Psoas muscle (tissue), 8 donors: ENCODE measurements around the gene FMO4. TPM values are rescaled to one million over a fixed set of nuclear protein-coding genes. Genes with fewer than 3 reads are reported as not detected.
"Not testable (repeated sequence)": the region's sequence is repeated elsewhere in the genome, so short reads cannot be mapped to it uniquely, and the experiment has no call there.

Source experiments
- ATAC-seq, 4 donors: fragments of 200-7000 bp; cut with Tn5 transposase; one replicate each; pipeline ENCODE4 v1.9.1; 2020; ENCODE audit warnings: moderate library complexity in 3 of 4, mild to moderate bottlenecking in 2 of 4
- DNase-seq, 2 donors: peaks; one replicate each; pipeline ENCODE4 v3.0.0-alpha.2; 2020
- H3K27ac ChIP-seq: fragments of 200-600 bp; one replicate; pipeline ENCODE4 v1.8.0; 2022
- H3K27me3 ChIP-seq, 3 donors: fragments of 200-600 bp in 1 of 3; one replicate each; pipeline versions ENCODE4 v1.6.1 to v1.8.0; 2013 to 2022; ENCODE audit warnings: low read length in 2 of 3, mild to moderate bottlenecking in 2 of 3, moderate library complexity in 1 of 3; ENCODE audit not compliant: insufficient read depth in 3 of 3
- H3K36me3 ChIP-seq, 2 donors: fragments of 200-600 bp in 1 of 2; one replicate each; pipeline versions ENCODE4 v1.6.1 to v1.8.0; 2013 to 2022; ENCODE audit warnings: low read depth in 1 of 2, mild to moderate bottlenecking in 1 of 2, moderate library complexity in 1 of 2; ENCODE audit not compliant: insufficient read depth in 1 of 2
- H3K4me1 ChIP-seq: fragments of 200-600 bp; one replicate; pipeline ENCODE4 v1.8.0; 2022
- H3K4me3 ChIP-seq: fragments of 200-600 bp; one replicate; pipeline ENCODE4 v1.8.0; 2022; ENCODE audit warnings: mild to moderate bottlenecking
- H3K9me3 ChIP-seq: fragments of 200-600 bp; one replicate; pipeline ENCODE4 v1.8.0; 2022
- WGBS, 3 donors: extraction: QIAGEN DNeasy Blood & Tissue Kit; methylation state at CpG; one replicate each; pipeline versions ENCODE4 v1.1.6 to v1.1.7; 2013; 5-methylcytosine and 5-hydroxymethylcytosine counted together
- intact Hi-C, 2 donors: fragments of 100-400 bp; cut with DNase I; formaldehyde crosslinking; loops; one replicate each; pipeline versions ENCODE4 v1.11.0 to v1.14.2; 2022
- polyA plus RNA-seq, 3 donors: library from polyadenylated mRNA; stranded (reverse); fragments of 200-250 nt; gene quantifications; one replicate each; pipeline ENCODE4 v1.2.3, GENCODE V29; 2013
- total RNA-seq, 4 donors: library from RNA; stranded (reverse); fragmentation: NEBNext Ultra II Directional in 2 of 4; extraction: Animal tissue kit (Norgen Biotek cat#: 25700) in 2 of 4; gene quantifications; one replicate each; pipeline versions ENCODE4 v1.2.1 to v1.2.4, GENCODE V29; 2021 to 2023
- TF ChIP-seq, protein P1 (sequence below): fragments of 200-600 bp; IDR thresholded peaks from one replicate; pipeline ENCODE4 v1.8.0; 2022; ENCODE audit warnings: antibody characterized with exemption
- donor health status: healthy with polysubstance abuse.
- donor health status: DM: no; HTN: no; CAD: no; lungs with moderate emphysema.
- donor health status: Bipolar disorder and iron deficiency.
- donor health status: healthy.
- donor health status: DM: yes; HTN: yes; CAD: no.
- donor health status: DM: no; HTN: no; CAD: no.
- donor health status: DM: no; HTN: no; CAD: no.
- donor health status: DM: yes; HTN: yes; CAD: no.

FMO4 gene
- total and polyA plus RNA-seq, 7 donors: 0.15 to 1.7 (median 0.66) TPM

DNA sequence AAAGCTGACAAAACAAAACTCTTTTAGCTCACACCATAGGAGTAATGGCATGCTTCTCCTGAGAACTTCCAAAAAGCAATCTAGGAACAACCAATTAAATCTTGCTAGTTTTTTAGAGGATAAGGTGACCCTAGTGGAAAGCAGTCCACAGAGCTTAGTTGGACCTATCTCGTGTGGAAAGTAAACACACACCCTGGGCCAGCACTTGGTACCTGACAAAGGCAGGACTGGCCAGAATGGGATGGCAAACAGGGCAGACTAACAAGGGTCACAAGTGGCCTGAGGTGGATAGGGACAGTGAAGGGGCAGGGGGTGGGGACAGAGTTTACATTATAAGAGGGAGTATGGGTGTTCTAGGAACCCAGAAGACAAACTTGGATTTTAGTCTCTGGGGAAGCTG is 22.0 kb downstream of the FMO4 start:
- Histone ChIP-seq H3K36me3 (no peaks in the 10 kb centered on the region), H3K27me3 (no peaks in the 10 kb centered on the region), H3K4me1 (no peaks in the 10 kb centered on the region), H3K4me3 (no peak overlapping the region), H3K9me3 (no peaks in the 10 kb centered on the region), H3K27ac (no peak overlapping the region)
- intact Hi-C loops: no loop called here
- TF ChIP-seq, protein P1, sequence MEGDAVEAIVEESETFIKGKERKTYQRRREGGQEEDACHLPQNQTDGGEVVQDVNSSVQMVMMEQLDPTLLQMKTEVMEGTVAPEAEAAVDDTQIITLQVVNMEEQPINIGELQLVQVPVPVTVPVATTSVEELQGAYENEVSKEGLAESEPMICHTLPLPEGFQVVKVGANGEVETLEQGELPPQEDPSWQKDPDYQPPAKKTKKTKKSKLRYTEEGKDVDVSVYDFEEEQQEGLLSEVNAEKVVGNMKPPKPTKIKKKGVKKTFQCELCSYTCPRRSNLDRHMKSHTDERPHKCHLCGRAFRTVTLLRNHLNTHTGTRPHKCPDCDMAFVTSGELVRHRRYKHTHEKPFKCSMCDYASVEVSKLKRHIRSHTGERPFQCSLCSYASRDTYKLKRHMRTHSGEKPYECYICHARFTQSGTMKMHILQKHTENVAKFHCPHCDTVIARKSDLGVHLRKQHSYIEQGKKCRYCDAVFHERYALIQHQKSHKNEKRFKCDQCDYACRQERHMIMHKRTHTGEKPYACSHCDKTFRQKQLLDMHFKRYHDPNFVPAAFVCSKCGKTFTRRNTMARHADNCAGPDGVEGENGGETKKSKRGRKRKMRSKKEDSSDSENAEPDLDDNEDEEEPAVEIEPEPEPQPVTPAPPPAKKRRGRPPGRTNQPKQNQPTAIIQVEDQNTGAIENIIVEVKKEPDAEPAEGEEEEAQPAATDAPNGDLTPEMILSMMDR: no peak
- ATAC-seq: no peak
- 39 to 58% (median 56%) methylated on average over 1 of the region's 1 CpG for WGBS, 3 donors
- no peak for DNase-seq

DNA sequence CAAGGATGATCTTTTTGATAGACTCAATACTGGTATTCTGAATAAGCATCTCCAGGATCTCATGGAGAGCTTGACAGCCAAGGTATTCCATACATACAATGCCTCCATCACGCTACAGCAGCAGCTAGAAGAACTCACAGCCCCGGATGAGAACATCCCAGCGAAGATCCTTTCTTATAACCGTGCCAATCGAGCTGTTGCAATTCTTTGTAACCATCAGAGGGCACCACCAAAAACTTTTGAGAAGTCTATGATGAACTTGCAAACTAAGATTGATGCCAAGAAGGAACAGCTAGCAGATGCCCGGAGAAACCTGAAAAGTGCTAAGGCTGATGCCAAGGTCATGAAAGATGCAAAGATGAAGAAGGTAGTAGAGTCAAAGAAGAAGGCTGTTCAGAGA is 25.4 kb downstream of the FMO4 start:
- H3K27ac ChIP-seq, H3K9me3 ChIP-seq, H3K27me3 ChIP-seq, H3K4me3 ChIP-seq, DNase-seq, ATAC-seq, H3K36me3 ChIP-seq, intact Hi-C loops, H3K4me1 ChIP-seq: not testable (repeated sequence)
- 82 to 85% (median 84%) methylated on average over 6 of the region's 6 CpGs for WGBS, 3 donors

DNA sequence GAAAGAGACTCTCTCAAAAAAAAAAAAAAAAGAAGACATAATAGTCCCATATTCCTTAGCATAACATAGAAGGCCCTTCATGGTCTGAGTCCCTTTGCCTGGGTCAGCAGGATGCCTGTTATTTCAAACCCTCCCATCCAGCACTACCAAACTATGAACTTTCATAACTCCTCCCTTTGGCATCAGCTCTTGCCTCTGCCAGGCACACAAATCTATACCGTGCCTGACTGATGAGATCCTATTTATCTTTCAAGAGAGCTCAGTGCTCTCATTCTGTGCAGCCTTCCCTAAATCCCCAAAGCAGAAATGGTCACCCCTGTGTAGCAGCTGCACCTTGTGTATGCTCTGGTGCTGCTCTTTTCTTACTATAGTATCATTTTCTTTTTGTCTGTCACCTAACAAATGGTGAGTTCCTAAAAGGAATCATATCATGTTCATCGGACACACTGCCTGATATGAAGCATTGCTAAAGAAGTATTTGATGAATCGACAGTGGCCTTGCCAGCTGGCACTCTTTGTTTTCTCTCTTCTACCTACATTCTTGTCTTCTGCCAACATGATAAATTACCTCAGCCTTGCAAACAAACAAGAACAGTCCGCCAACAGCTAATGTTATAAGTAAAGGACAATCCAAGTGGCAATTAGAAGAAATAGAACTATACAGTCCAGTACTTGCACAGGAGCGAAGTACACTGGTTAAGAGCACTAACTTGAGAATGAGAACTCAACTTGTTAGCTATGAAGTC is 29.9 kb downstream of the FMO4 start:
- no peaks in the 10 kb centered on the region for H3K4me1 ChIP-seq
- no peaks in the 10 kb centered on the region for H3K9me3 ChIP-seq
- H3K27ac ChIP-seq: no peak overlapping the region
- peaks cover 0 to 2% (median 0%) of the 10 kb centered on the region in 3 donors for H3K27me3 ChIP-seq
- DNase-seq (no peak), ATAC-seq (no peak)
- intact Hi-C loops: no loop called here
- 48 to 59% (median 56%) methylated on average over 5 of the region's 5 CpGs for WGBS, 3 donors
- no peak overlapping the region for H3K4me3 ChIP-seq
- no peaks in the 10 kb centered on the region for H3K36me3 ChIP-seq
- TF ChIP-seq, protein P1: no peak

DNA sequence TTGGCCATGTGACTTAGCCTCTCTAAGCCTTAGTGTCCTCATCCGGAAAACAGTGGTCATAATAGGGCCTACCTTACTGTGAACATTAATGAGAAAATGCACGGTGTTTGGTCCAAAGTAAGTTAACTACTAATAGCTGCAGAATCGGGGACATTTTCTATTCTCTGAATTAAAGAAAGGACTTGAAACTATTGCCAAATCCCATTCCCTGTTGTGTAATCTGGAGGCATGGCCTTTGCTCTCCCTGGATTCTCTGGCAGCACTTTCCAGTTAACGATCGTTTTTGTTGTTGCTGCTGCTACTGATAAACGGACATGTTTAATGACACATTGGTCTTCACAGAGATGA is 30.5 kb downstream of the FMO4 start:
- no peaks in the 10 kb centered on the region for H3K9me3 ChIP-seq
- ATAC-seq (no peak), DNase-seq (no peak)
- TF ChIP-seq, protein P1: no peak
- no peaks in the 10 kb centered on the region for H3K4me1 ChIP-seq
- intact Hi-C loops: no loop called here
- no peaks in the 10 kb centered on the region for H3K36me3 ChIP-seq
- WGBS, 3 donors: 59 to 70% (median 60%) methylated on average over 6 of the region's 6 CpGs
- peaks cover 0 to 2% (median 0%) of the 10 kb centered on the region in 3 donors for H3K27me3 ChIP-seq
- no peak overlapping the region for H3K27ac ChIP-seq
- H3K4me3 ChIP-seq: no peak overlapping the region

DNA sequence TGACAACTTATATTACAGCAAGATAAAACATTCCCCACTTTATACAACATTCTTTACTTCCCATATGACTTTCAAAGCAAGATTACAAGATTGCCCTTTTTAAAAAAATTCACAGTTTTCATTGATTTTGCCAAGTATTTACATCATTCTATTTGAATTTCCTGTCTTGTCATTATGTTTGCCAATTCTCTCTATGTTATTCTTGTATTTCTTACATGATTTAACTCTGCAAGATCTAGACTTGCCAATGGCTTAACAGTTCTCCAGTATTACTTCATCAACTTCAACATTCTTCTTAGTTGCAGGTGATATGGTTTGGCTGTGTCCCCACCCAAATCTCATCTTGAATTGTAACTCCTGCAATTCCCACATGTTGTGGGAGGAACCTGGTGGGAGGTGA is 31.6 kb downstream of the FMO4 start:
- DNase-seq (no peak), ATAC-seq (no peak)
- intact Hi-C loops: no loop called here
- H3K9me3 ChIP-seq: no peaks in the 10 kb centered on the region
- no peak overlapping the region for H3K27ac ChIP-seq
- H3K27me3 ChIP-seq: peaks cover 0 to 2% (median 0%) of the 10 kb centered on the region in 3 donors
- TF ChIP-seq, protein P1: no peak
- no peaks in the 10 kb centered on the region for H3K36me3 ChIP-seq
- no peak overlapping the region for H3K4me3 ChIP-seq
- no peaks in the 10 kb centered on the region for H3K4me1 ChIP-seq
